OCI-LY7 (cell line): ENCODE results near the gene TRAF3IP1. TPM values are rescaled to one million over a fixed set of nuclear protein-coding genes. Genes with fewer than 3 reads are reported as not detected.

Source experiments
- BruUV-seq: library from RNA; stranded (reverse); fragments of 400-500 nt; replicated peaks from 2 replicates; lab custom pipeline; 2021; lab: Mats Ljungman, UMichigan
- CTCF ChIA-PET: fragments of 300-600 bp; sonication (Branson Sonifier 250); formaldehyde crosslinking; loops from one replicate; lab custom pipeline; 2022; ENCODE audit warnings: antibody characterized with exemption; ENCODE audit not compliant: unreplicated experiment; lab: Charles Lee
- POLR2A ChIA-PET: fragments of 300-600 bp; sonication (Branson Sonifier 250); formaldehyde crosslinking; loops from one replicate; lab custom pipeline; 2022; ENCODE audit warnings: antibody characterized with exemption; lab: Charles Lee
- DNase-seq: peaks from one replicate; pipeline ENCODE4 v3.0.0-alpha.2; 2015; ENCODE audit warnings: low spot score
- H2AFZ ChIP-seq: fragments of 200-600 bp; sonication (generic), shearing (Covaris generic); 2 replicates; pipeline ENCODE4 v1.6.1; 2014; ENCODE audit warnings: mild to moderate bottlenecking, antibody characterized with exemption, low read length, moderate library complexity
- H3K27ac ChIP-seq: fragments of 200-600 bp; sonication (generic); 2 replicates; pipeline ENCODE4 v1.5.1; 2014; ENCODE audit warnings: mixed run types, low read depth, mild to moderate bottlenecking, moderate library complexity, low read length, inconsistent platforms; ENCODE audit not compliant: poor library complexity, severe bottlenecking
- H3K36me3 ChIP-seq: fragments of 200-600 bp; sonication (generic); 2 replicates; pipeline ENCODE4 v1.6.1; 2014; ENCODE audit warnings: mild to moderate bottlenecking, antibody characterized with exemption, low read length, moderate library complexity, mixed read lengths; ENCODE audit not compliant: insufficient read depth
- H3K4me1 ChIP-seq: fragments of 200-600 bp; sonication (generic); 2 replicates; pipeline ENCODE4 v1.5.1; 2014; ENCODE audit warnings: mild to moderate bottlenecking, low read length; ENCODE audit not compliant: insufficient read depth, poor library complexity, severe bottlenecking
- H3K4me2 ChIP-seq: fragments of 200-600 bp; sonication (generic); 2 replicates; pipeline ENCODE4 v1.6.1; 2014; ENCODE audit warnings: mild to moderate bottlenecking, low read length
- H3K4me3 ChIP-seq: fragments of 200-600 bp; sonication (generic); 2 replicates; pipeline ENCODE4 v1.5.1; 2014; ENCODE audit warnings: mild to moderate bottlenecking, low read depth, low read length; ENCODE audit not compliant: poor library complexity, severe bottlenecking
- H3K79me2 ChIP-seq: fragments of 200-600 bp; sonication (generic); 2 replicates; pipeline ENCODE4 v1.6.1; 2016; ENCODE audit warnings: low read depth, mild to moderate bottlenecking, low read length, moderate library complexity, mixed read lengths; ENCODE audit not compliant: insufficient read depth
- H3K9me2 ChIP-seq: fragments of 200-600 bp; sonication (generic); 2 replicates; pipeline ENCODE4 v1.6.1; 2016; ENCODE audit warnings: mild to moderate bottlenecking, low read length, mixed read lengths; ENCODE audit not compliant: insufficient read depth
- H3K9me3 ChIP-seq: fragments of 200-600 bp; sonication (generic); 2 replicates; pipeline ENCODE4 v1.6.1; 2014; ENCODE audit warnings: mild to moderate bottlenecking, mixed run types, low read length, mixed read lengths
- H4K20me1 ChIP-seq: fragments of 200-600 bp; sonication (generic); 2 replicates; pipeline ENCODE4 v1.6.1; 2014; ENCODE audit warnings: mild to moderate bottlenecking, antibody characterized with exemption, low read length, moderate library complexity, mixed read lengths; ENCODE audit not compliant: insufficient read depth
- CTCF ChIP-seq: fragments of 200-600 bp; sonication (generic); conservative IDR thresholded peaks from 2 replicates; pipeline ENCODE4 v1.5.1; 2014; ENCODE audit warnings: mild to moderate bottlenecking, antibody characterized with exemption, low read length, moderate library complexity, mixed read lengths
- EZH2phosphoT487 ChIP-seq: fragments of 200-600 bp; sonication (generic); IDR thresholded peaks from 2 replicates; pipeline ENCODE4 v1.6.1; 2018; ENCODE audit warnings: low read depth, borderline replicate concordance, mild to moderate bottlenecking, mixed run types, antibody characterized with exemption, low read length, moderate library complexity, mixed read lengths
- intact Hi-C: fragments of 100-400 bp; cut with micrococcal nuclease; formaldehyde crosslinking; loops from one replicate; pipeline ENCODE4 v1.10.0; 2022; ENCODE audit not compliant: unreplicated experiment
- total RNA-seq, 2 experiments: library from RNA; depleted of rRNA in 1 of 2; stranded (reverse); fragments of >200 nt in 1 of 2; shearing (Covaris generic) in 1 of 2; gene quantifications; 2 replicates each; pipeline ENCODE4 v1.2.3, GENCODE V29; 2014 to 2022

The TRAF3IP1 gene
- total RNA-seq, 2 experiments from 2014 or later = 8.2 to 13.8 TPM

DNA sequence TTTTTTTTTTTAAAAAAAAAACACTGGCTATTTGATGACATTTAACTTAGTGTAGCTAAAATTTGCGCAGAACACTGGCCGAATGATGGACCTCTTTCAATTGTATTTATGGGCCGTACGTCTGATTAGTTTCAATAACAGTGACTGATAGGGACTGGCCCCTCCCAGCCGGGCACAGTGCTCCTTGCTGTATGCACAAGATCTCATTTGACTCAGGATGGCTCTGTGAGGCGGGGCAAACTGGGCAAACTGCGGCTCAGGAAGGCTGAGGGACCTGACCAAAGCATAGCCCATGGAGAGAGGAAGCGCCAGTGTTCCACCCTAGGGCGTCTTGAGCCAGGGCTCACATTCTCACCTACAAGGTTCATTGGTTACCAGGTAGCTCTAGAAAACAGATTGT lies 21.2 kb downstream of the TRAF3IP1 start:
- no peaks in the 10 kb centered on the region for H3K36me3 ChIP-seq
- H2AFZ ChIP-seq = no peak overlapping the region
- TF ChIP-seq CTCF = no peak
- no peak for TF ChIP-seq EZH2phosphoT487
- DNase-seq = no peak
- no peak overlapping the region for H3K4me2 ChIP-seq
- H3K79me2 ChIP-seq = no peaks in the 10 kb centered on the region
- H3K27ac ChIP-seq = no peak overlapping the region
- POLR2A ChIA-PET = interaction anchor here (0.7 to 1.1 kb wide), 2 partner anchors 57 to 523 kb away, joined by 3 read pairs; no protein-coding TSS in a partner anchor
- H3K4me3 ChIP-seq = no peak overlapping the region
- BruUV-seq = no TSS peak
- no peaks in the 10 kb centered on the region for H3K4me1 ChIP-seq
- no peaks in the 10 kb centered on the region for H3K9me2 ChIP-seq
- H3K9me3 ChIP-seq = no peaks in the 10 kb centered on the region
- CTCF ChIA-PET = no interaction called here
- intact Hi-C loops = no loop called here
- H4K20me1 ChIP-seq = no peaks in the 10 kb centered on the region

DNA sequence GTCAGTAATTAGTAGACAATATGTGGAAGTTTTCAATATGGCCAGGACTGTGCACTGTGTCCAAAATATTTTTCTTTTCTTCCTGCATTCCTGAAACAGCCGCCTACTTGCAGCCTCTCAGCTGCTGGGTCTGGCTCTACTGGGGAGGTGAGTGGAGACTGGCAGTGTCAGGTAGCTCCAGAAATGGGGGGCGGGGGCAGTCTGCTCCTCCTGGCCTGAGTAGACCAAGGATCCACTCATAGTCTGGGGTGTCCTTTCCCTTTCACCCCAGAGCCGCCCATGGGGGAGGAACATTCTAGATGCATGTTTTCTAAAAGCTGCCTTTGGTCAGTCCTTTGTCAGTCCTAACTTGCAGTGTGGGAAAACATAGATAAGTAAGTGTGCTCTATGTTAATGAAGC lies 23.7 kb downstream of the TRAF3IP1 start:
- CTCF ChIA-PET = no interaction called here
- no TSS peak for BruUV-seq
- Histone ChIP-seq H3K27ac (no peak overlapping the region), H3K79me2 (no peaks in the 10 kb centered on the region), H2AFZ (no peak overlapping the region), H3K36me3 (peaks cover 5% of the 10 kb centered on the region; the same call in 1 of the 2 replicates), H3K9me3 (no peaks in the 10 kb centered on the region), H3K9me2 (no peaks in the 10 kb centered on the region), H3K4me3 (no peak overlapping the region), H3K4me2 (no peak overlapping the region), H4K20me1 (no peaks in the 10 kb centered on the region), H3K4me1 (no peaks in the 10 kb centered on the region)
- POLR2A ChIA-PET = no interaction called here
- no peak for TF ChIP-seq EZH2phosphoT487
- TF ChIP-seq CTCF = no peak
- DNase-seq = no peak
- intact Hi-C loops = no loop called here

DNA sequence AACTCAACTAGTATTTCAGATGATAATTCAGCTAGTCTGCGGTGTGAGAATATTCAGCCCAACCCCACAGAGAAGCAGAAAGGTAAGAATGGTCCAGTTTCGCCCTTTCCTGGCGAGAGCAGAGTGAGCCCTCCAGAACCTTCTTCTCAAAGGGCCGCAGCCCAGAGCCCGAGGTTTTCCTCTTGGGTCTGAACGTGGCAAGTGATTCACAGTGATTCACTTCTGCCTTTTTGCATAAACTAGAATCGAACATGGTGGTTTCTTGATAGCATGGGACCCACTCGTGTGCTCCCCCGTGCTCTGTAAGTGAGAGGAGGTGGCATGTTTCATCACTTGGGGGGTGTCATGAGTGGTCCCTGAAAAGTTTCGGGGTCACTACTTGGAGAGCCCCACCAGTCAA lies 24.2 kb downstream of the TRAF3IP1 start:
- POLR2A ChIA-PET = no interaction called here
- H4K20me1 ChIP-seq = no peaks in the 10 kb centered on the region
- no peak overlapping the region for H3K4me2 ChIP-seq
- intact Hi-C loops = no loop called here
- no peaks in the 10 kb centered on the region for H3K9me2 ChIP-seq
- CTCF ChIA-PET = no interaction called here
- no peaks in the 10 kb centered on the region for H3K79me2 ChIP-seq
- H3K27ac ChIP-seq = no peak overlapping the region
- H3K4me1 ChIP-seq = no peaks in the 10 kb centered on the region
- H3K9me3 ChIP-seq = no peaks in the 10 kb centered on the region
- BruUV-seq = no TSS peak
- peaks cover 9% of the 10 kb centered on the region; the same call in 1 of the 2 replicates for H3K36me3 ChIP-seq
- no peak for DNase-seq
- TF ChIP-seq CTCF (no peak), EZH2phosphoT487 (no peak)
- H2AFZ ChIP-seq = no peak overlapping the region
- H3K4me3 ChIP-seq = no peak overlapping the region
